Gastrocnemius medialis (tissue), 4 donors: ENCODE results near the gene TMEM121. TPM values are rescaled to one million over a fixed set of nuclear protein-coding genes. Genes with fewer than 3 reads are reported as not detected.
"Not testable (repeated sequence)": the region's sequence is repeated elsewhere in the genome, so short reads cannot be mapped to it uniquely, and the experiment has no call there.

Experiments used
- ATAC-seq, 2 donors: fragments of 150-250 bp; one replicate each; pipeline ENCODE4 v1.9.1; 2016
- DNase-seq, 2 donors: peaks; one replicate each; pipeline ENCODE4 v3.0.0-alpha.2; 2019
- H3K27ac ChIP-seq, 4 donors: fragments of 200-600 bp; sonication (generic); 1 replicate in 1 of 4; 2 replicates in 3 of 4; pipeline ENCODE4 v1.5.1; 2016 to 2018; ENCODE audit warnings: mild to moderate bottlenecking in 2 of 4, moderate library complexity in 1 of 4
- H3K27me3 ChIP-seq, 3 donors: fragments of 200-600 bp; sonication (generic) in 2 of 3; 1 replicate in 1 of 3; 2 replicates in 2 of 3; pipeline versions ENCODE4 v1.5.1 to v1.6.0; 2016 to 2019; ENCODE audit warnings: mild to moderate bottlenecking in 1 of 3, moderate library complexity in 1 of 3
- H3K36me3 ChIP-seq, 2 donors: fragments of 200-600 bp; sonication (generic) in 1 of 2; one replicate each; pipeline ENCODE4 v1.5.1; 2017 to 2018
- H3K4me1 ChIP-seq, 2 donors: fragments of 200-600 bp; sonication (generic) in 1 of 2; one replicate each; pipeline ENCODE4 v1.5.1; 2016 to 2017; ENCODE audit warnings: mild to moderate bottlenecking in 2 of 2
- H3K4me3 ChIP-seq, 4 donors: fragments of 200-600 bp; sonication (generic) in 3 of 4; 1 replicate in 1 of 4; 2 replicates in 3 of 4; pipeline ENCODE4 v1.5.1; 2016 to 2019; ENCODE audit warnings: mild to moderate bottlenecking in 2 of 4
- H3K9me3 ChIP-seq, 3 donors: fragments of 200-600 bp; sonication (generic) in 2 of 3; 1 replicate in 1 of 3; 2 replicates in 2 of 3; pipeline ENCODE4 v1.5.1; 2016 to 2019
- CTCF ChIP-seq, 5 experiments: fragments of 450-650 bp in 3 of 5; fragments of 200-600 bp in 2 of 5; sonication (generic) in 2 of 5; IDR thresholded peaks in 4 of 5; conservative IDR thresholded peaks in 1 of 5; 1 replicate in 4 of 5; 2 replicates in 1 of 5; pipeline ENCODE4 v1.5.1; 2016 to 2019; ENCODE audit warnings: antibody characterized with exemption in 5 of 5, mild to moderate bottlenecking in 3 of 5, moderate library complexity in 3 of 5
- POLR2A ChIP-seq, 2 donors: fragments of 450-650 bp; IDR thresholded peaks; one replicate each; pipeline ENCODE4 v1.6.1; 2017; ENCODE audit warnings: antibody characterized with exemption in 2 of 2, mild to moderate bottlenecking in 2 of 2, moderate library complexity in 2 of 2
- in situ Hi-C, 4 donors: fragments of 200-750 bp; cut with MboI; loops; one replicate each; pipeline versions ENCODE4 v1.15.0 to v1.8.0; 2017; ENCODE audit warnings: low sequenced_read_pairs in 4 of 4
- intact Hi-C: fragments of 100-400 bp; cut with DNase I; formaldehyde crosslinking; loops from one replicate; pipeline ENCODE4 v1.15.1; 2023; ENCODE audit warnings: low total_unique reads
- total RNA-seq, 4 donors: library from RNA; depleted of rRNA; stranded (reverse); fragments of >200 nt; gene quantifications; one replicate each; pipeline versions ENCODE4 v1.1.0 to v1.2.3, GENCODE V29; 2016

TMEM121 gene
- total RNA-seq, 4 donors from 2014 or later = 1.1 to 1.2 TPM; not detected in 2

GRCh38 chr14:105574411-105574810 lies 48.0 kb downstream of the TMEM121 start:
- H3K9me3 ChIP-seq, in situ Hi-C loops: not testable (repeated sequence)

GRCh38 chr14:105575016-105575700 lies 48.8 kb downstream of the TMEM121 start:
- in situ Hi-C loops, DNase-seq, H3K36me3 ChIP-seq, H3K4me3 ChIP-seq, H3K4me1 ChIP-seq, intact Hi-C loops, H3K27me3 ChIP-seq, H3K27ac ChIP-seq, H3K9me3 ChIP-seq: not testable (repeated sequence)
- peak in 1 of 2 donors; percentile 71 for ATAC-seq

More at GRCh38 chr14:105574411-105574810, 48.0 kb downstream of the TMEM121 start:
- ATAC-seq, H3K27me3 ChIP-seq, H3K4me1 ChIP-seq, H3K4me3 ChIP-seq, H3K36me3 ChIP-seq, H3K27ac ChIP-seq, DNase-seq, intact Hi-C loops: not testable (repeated sequence)

DNA sequence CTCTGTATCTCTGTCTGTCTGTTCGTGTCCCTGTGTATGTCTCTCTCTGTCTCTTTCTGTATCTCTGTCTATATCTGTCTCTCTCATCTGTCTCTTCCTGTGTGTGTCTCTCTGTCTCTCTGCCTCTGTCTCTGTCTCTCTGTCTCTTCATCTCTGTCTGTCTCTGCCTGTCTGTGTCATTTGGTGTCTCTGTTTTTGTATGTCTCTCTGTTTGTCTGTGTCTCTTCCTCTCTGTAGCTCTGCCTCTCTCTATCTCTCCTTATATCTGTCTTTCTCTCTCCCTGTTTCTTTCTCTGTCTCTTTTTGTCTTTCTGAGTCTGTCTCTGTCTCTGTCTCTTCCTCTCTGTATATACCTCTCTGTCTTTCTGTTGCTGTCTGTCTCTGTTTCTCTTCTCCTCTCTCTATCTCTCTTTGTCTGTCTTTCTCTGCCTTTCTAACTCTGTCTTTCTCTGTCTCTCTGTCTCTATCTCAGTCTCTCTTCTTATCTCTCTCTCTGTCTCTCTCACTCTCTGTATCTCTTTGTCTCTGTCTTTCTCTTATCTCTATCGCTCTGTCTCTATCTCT lies 50.2 kb downstream of the TMEM121 start:
- H3K4me3 ChIP-seq = no peak overlapping the region
- TF ChIP-seq POLR2A (IDR thresholded peaks at IDR 0.05) = no peak
- TF ChIP-seq CTCF (IDR thresholded peaks at IDR 0.05 in 4 of 5, conservative IDR thresholded peaks at IDR 0.05 in 1 of 5) = no peak
- in situ Hi-C loops (no loop called here), intact Hi-C loops (no loop called here)
- no peaks in the 10 kb centered on the region for H3K9me3 ChIP-seq
- H3K4me1 ChIP-seq = no peaks in the 10 kb centered on the region
- no peak for DNase-seq
- no peaks in the 10 kb centered on the region for H3K27me3 ChIP-seq
- no peaks in the 10 kb centered on the region for H3K36me3 ChIP-seq
- ATAC-seq = no peak
- no peak overlapping the region for H3K27ac ChIP-seq

DNA sequence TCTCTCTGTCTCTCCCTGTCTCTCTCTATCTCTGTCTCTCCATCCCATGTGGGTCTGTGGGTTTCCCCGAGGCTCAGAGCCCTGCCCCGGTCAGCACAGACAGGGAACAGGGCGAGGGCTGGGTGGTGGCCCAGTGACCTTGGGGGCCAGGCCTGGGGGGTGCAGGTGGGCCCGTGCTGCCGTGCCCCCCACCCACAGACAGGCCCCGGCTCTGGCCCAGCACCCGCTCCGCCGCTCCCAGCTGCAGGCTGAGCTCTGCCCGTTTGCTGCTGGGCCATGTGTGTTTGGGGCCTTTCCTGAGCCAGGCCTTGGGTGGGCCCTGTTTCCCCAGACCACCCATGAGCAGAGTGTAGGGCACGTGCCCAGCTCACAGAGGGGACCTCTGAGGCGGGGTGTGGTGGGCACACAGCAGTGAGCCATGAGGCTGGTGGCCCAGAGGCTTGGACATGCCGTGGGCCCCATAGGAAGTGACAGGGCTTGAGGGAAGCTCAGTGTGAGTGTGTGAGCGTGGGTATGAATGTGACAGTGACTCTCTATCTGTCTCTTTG lies 51.0 kb downstream of the TMEM121 start:
- intact Hi-C loops = no loop called here

DNA sequence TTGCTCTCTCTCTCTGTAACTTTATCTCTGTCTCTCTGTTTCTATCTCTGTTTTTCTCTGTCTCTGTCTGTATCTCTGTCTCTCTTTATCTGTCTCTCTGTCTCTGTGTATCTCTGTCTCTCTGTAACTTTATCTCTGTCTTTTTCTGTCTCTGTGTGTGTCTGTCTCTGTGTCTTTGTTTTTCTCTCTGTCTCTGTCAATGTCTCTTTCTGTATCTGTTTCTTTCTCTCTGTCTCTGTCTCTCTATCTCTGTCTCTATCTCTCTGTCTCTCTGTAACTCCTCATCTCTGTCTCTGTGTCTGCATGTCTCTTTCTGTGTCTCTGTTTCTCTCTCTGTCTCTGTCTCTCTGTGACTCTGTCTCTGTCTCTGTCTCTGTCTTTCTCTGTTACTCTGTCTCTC lies 51.7 kb downstream of the TMEM121 start:
- Histone ChIP-seq H3K4me3 (no peak overlapping the region), H3K27ac (no peak overlapping the region), H3K36me3 (no peaks in the 10 kb centered on the region), H3K4me1 (no peaks in the 10 kb centered on the region), H3K9me3 (no peaks in the 10 kb centered on the region), H3K27me3 (no peaks in the 10 kb centered on the region)
- no peak for DNase-seq
- in situ Hi-C loops (no loop called here), intact Hi-C loops (no loop called here)
- TF ChIP-seq POLR2A (IDR thresholded peaks at IDR 0.05) (no peak), CTCF (IDR thresholded peaks at IDR 0.05 in 4 of 5, conservative IDR thresholded peaks at IDR 0.05 in 1 of 5) (no peak)
- ATAC-seq = no peak

More for the DNA sequence above, 51.0 kb downstream of the TMEM121 start:
- no peaks in the 10 kb centered on the region for H3K4me1 ChIP-seq
- no peaks in the 10 kb centered on the region for H3K36me3 ChIP-seq
- H3K27ac ChIP-seq = no peak overlapping the region
- TF ChIP-seq POLR2A (IDR thresholded peaks at IDR 0.05) (no peak), CTCF (IDR thresholded peaks at IDR 0.05 in 4 of 5, conservative IDR thresholded peaks at IDR 0.05 in 1 of 5) (no peak)
- H3K27me3 ChIP-seq = no peaks in the 10 kb centered on the region
- DNase-seq = no peak
- H3K9me3 ChIP-seq = no peaks in the 10 kb centered on the region
- no peak for ATAC-seq
- in situ Hi-C loops = no loop called here
- no peak overlapping the region for H3K4me3 ChIP-seq

DNA sequence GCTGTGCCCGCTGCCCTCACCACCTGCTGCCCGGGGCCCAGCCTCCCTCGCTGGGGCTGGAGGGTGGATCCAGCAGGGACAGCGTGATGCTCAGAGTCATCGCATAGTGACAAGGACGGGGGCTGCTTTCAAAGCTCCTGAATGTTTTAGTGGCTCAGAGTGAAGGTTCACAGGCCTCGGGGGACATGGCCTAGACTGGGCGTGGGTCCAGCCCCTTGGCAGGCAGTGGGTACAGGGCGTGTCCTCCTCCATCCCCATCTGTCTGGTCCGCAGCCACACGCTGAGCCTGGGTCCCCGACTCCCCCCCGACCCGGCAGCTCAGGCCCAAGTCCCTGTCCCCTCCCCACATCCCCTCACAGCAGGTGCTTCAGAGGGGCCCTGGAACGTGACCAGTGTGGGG lies 52.8 kb downstream of the TMEM121 start:
- intact Hi-C loops, in situ Hi-C loops, ATAC-seq: not testable (repeated sequence)

More for the DNA sequence above, 52.8 kb downstream of the TMEM121 start:
- H3K27ac ChIP-seq, H3K4me3 ChIP-seq, H3K27me3 ChIP-seq, H3K36me3 ChIP-seq, H3K4me1 ChIP-seq, DNase-seq, H3K9me3 ChIP-seq: not testable (repeated sequence)
